Fibroblast of upper back skin (primary cell): Measurements from ENCODE around the gene KLHL7.
"Not testable (repeated sequence)": the region's sequence is repeated elsewhere in the genome, so short reads cannot be mapped to it uniquely, and the experiment has no call there.

Experiments used
- DNase-seq: peaks from one replicate; pipeline ENCODE4 v3.0.0-alpha.2; 2013

Gene KLHL7

DNA sequence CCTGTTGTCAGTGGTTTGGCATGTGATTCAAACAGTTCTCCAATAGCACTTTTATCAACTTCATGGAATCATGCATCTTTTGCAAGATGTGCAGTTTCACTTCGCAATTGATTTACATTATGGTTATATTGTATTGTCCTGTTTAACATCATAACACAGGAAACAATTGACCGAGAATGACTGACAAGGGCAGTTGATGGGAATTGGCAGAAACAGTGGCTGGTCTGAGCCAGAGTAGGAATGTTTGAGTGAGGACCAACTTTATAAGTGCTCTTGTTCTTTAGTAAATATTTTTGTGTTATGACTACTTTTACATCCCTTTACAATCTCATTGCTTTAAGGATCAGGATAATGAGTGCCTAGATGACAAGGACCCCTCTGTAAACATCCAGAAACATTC, 2.2 kb downstream of the KLHL7 start:
- no peak for DNase-seq

DNA sequence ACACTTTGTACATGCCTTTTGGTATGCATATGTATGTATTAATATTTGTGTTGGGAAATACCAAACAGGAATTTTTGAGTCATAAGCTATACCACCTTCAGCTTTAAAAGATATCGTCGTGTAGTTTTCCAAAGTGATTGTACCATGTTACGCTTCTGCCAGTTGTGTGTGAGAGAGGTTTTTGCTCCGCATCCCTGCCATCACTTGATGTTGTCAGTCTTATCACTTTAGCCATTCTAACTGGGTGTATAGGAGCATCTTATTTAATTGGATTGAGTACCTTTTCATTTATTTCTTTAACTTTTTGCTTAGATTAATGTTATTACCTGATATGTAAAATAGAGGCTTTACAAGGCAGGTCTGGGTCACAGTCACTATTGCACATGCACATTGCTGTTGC, 3.4 kb downstream of the KLHL7 start:
- no peak for DNase-seq

DNA sequence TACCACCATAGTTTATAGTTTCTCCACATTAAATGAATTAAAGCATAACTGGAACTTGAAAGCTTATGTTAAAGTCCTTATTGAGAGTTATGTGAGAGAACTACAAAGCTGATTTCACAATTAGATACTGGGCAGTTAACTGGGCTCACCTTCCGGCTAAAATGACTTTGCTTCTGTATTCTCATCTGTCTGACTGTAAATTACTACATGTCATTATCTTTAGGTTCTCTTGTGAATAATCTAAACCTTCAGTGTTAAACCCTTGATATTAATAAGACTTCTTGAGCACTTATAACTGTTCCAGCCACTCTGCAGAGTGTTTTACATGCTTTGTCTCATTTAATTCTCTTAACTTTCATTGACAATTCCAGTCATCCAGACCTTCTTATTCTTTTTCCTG, 3.9 kb downstream of the KLHL7 start:
- DNase-seq = no peak

DNA sequence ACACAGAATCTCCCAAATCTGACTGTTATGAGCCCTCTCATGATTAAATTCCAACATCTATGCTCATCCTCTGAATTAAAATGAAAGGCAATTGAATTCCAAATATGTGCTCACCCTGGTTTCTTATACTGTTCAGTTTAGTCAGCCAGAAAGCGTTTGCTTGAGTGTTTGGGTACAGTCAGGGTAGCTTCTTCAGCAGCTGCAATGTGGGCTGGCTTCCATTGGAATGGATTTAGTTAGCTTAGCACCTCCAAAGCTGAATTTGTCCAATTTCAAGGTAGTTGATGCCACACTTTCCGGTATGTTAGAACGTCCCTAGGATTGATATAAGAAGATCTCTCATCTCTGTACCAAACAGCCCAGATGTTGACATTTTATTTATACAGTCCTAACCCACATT, 9.3 kb downstream of the KLHL7 start:
- DNase-seq = peak; percentile 48

DNA sequence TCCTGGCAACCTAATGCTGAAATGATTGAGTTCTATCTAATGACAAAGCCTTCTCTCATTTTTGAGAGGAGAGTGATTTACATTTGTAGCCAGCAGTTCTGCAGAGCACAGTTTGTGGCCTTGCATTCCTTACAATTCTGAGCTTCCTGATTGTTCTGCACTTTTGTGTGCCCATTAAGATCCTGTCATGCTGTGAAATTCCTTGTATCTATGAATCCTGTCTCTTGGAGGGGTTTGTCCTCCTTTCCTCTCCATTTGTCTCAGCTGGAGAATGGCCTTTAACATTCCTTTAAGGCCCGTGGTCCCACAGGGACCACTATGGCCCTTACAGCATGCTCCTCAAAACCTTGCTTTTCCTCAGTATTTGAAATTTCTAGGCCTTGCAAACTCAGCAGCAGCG, 10.4 kb downstream of the KLHL7 start:
- peak; percentile 10 for DNase-seq

DNA sequence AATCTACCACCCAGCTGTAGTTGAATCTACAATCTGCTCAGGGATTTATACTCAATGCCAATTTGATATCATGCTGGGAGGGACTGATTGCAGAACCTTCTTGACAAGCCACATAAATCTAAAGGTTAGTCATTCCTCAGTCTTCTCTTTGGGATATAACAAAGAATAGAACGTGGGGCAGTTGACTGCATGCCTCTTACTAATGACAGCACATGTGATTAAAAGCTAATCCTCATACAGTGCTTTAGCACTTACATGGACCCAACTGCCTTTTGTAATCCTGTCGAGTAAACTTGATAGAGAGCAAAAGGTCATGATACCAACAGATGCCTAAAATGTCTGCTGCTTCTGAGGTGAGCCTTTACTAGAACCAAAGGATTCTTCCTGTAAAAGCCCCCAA, 12.3 kb downstream of the KLHL7 start:
- DNase-seq = peak; percentile 7

DNA sequence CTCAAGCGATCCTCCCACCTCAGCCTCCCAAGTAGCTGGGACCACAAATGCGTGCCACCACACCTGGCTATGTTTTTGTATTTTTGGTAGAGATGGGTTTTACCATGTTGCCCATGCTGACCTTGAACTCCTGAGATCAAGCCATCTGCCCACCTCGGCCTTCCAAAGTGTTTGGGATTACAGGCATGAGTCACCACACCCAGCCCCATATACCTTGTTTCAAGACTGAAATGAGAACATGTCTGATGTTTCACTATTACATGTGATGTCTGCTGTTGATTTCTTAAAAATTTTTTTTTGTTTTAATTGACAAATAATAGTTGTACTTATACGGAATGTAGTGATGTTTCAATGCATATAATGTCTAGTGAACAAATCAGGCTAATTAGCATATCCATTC, 14.5 kb downstream of the KLHL7 start:
- DNase-seq = no peak

DNA sequence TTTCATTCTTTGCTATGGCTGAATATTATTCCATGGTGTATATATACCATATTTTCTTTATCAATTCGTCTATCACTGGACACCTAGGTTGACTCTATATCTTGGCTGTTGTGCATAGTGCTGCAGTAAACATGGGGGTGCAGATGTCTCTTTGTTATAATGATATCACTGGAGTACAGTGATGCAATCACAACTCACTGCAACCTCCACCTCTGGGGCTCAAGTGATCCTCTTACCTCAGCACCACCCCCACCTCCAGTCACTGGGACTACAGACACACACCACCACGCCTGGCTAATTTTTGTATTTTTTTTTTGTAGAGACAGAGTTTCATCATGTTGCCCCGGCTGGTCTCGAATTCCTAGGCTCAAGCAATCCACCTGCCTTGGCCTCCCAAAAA, 15.6 kb downstream of the KLHL7 start:
- DNase-seq = no peak

DNA sequence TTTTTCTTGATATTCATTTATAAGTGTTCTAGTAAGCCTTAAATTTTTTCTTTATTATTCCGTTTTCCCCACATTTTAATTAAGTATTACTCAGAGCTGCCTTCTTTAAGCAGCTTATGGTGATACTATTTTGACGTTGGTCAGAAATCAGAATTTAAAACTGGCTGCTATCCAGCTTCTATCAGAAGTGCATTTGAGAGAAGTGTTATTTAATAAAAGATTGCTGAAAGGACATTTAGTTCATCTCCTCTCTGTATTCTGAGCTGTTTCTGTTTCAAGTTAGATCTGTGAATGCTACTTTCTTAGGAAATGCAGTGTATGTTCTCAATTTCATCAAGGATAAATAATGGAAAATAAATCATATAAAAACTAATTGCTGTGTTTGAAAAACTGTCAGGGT, 17.4 kb downstream of the KLHL7 start:
- DNase-seq = no peak

DNA sequence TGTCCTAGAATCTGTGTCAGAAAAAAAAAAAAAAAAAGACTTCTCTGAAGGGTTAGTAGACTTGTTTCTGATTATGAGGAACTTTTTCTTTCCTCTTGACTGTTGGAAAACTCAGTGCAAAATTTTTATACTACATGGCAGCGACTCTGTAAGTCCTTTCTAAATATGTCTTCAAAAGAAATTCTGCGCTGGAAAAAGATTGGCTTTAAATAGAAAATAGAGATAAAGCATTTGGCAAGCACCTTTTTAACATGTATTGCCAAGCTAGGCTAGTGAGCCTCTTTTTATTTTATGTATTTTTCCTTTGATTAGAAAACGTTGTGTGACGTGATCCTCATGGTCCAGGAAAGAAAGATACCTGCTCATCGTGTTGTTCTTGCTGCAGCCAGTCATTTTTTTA, 17.9 kb downstream of the KLHL7 start:
- DNase-seq = no peak

DNA sequence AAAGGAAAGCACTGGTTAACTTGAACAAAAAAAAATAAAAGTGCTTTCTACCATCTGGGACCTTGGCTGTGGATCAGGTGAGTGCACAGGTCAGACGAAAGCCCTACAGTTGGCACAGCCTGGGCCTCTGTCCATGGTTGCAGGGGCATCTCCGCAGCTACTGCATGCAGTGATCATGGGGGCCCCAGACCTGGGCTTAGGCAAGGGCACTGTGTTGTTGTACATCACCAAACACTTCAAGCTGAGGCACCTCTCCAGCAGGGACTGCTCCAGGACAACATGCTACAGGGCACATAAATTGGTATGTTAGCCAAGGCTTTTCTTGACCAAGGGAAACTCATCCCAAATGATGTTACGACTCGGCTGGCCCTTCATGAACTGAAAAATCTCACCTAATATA, 23.5 kb downstream of the KLHL7 start:
- no peak for DNase-seq

DNA sequence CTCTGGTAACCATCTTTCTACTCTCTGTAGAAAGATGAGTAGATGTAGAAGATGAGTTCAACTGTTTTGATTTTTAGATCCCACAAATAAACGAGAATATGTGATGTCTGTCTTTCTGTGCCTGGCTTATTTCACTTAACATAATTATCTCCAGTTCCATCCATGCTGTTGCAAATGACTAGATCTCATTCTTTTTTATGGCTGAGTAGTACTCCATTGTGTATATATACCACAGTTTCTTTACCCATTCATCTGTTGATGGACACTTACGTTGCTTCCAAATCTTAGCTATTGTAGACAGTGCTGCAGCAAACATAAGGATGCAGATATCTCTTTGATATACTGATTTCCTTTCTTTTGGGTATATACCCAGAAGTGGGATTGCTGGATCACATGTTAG, 26.2 kb downstream of the KLHL7 start:
- not testable (repeated sequence) for DNase-seq

DNA sequence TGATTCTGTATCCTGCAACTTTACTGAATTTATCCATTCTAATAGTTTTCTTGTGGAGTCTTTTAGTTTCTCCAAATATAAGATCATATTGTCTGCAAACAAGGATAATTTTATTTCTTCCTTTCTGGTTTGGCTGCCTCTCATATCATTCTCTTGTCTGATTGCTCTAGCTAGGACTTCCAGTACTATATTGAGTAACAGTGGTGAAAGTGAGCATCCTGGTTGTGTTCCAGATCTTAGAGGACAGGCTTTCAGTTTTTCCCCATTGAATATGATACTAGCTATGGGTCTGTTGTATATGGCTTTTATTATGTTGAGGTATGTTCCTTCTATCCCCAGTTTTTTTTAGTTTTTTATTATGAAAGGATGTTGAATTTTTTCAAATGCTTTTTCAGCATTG, 28.2 kb downstream of the KLHL7 start:
- DNase-seq = no peak

DNA sequence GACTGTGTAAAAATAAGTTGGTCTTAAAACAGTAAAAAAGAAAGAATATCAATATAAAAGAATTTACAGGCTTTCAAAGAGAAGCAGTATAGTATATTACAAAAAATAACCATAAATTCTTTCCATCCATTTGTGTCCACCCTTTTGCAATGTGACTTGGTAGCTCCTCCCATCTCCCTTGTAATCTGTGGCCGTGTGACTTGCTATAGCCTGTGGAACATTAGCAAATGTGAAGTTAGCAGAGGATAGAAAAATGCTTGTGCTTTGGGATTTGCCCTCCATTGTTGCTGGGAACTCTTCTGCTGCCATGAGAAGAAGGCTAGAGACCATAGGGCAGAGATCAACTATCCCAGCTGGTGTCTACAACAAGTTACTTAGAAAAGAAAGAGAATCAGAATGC, 30.2 kb downstream of the KLHL7 start:
- DNase-seq = no peak

DNA sequence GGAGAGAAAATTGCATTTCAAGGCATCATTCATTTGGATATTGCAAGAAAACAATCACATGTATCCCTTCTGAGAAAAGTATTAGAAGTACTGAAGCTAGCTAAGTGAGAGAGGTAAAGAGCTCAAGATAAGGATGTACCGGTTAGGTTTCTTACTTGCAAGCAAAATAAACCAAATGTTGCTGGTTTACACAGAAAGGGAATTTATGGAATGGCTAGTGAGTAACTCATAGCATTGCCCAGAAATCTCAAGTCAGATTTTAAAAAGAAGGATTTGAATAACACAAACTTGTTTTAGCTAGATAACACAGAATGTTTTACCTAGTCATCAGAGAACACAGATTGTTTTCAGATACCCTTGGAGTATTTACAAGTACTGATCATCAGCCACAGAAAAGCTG, 30.6 kb downstream of the KLHL7 start:
- no peak for DNase-seq

DNA sequence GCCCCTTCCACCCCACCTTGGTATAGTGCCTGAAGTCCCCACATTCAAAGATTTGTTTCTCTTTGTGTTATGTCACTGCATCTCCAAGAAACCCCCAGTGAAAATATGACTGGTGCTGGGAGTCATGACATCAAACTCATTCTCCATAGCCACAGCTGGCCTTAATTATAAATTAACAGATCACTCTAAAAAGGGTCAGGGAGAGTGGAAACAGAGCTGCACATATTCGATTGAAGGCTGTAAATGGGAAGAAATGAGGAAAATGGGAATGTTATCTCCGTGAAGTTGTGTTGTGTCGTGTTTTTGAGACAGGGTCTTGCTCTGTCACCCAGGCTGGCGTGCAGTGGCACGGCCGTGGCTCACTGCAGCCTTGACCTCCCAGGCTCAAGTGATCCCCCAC, 52.1 kb downstream of the KLHL7 start:
- no peak for DNase-seq

DNA sequence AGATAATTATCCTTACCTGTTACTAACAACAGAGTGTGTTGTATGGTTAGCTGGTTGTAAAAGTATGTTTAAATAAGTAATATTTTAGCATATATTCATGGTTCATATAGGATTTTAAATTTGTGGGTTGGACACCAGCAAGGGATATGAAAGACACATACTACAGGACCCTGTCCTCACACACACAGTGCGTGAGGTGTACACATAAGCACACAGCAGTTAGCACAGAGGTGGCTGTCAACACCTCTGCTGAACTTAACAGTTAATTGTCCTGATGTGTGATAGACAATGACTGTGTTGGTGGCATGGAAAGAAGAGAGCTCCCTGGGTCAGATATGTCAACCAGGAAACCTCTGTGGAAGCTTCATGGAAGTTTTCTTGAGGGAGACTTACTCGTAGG, 53.0 kb downstream of the KLHL7 start:
- DNase-seq = no peak

DNA sequence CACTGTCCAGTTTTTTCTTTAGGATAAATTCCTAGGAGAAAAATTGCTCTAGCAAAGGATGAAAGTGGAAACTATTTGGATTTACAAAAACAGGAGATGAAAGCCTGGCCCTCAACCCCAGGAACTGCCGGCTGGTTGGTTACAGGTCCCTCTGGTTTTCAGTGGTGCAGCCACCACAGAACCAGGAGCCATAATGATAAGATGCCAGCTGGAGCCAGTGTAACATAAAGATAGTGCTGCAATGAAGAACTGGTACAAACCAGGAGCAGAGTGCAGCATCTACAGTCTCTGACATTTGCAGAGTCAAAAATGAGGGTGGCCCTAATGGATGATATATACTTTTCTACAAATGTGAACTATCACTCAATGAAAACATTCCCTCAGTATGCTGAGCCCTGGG, 55.9 kb downstream of the KLHL7 start:
- no peak for DNase-seq

DNA sequence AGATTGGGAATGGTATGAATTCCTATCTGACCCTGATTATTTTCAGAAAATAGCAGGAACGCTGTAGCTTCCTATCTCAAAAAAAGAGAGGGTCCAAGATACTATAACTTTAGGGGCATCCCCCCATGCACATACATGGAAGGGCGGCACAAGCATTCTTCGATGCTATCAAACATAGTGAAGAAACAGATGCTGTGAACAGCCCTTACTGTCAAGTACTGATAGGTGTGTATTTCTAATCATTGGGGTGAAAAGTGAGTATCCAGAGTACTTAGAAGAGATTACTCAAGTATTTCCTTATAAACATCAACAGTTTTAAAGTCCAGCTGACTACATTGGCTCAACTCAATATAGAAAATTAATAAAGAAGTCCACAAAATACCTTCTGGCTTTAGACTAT, 59.3 kb downstream of the KLHL7 start:
- no peak for DNase-seq

DNA sequence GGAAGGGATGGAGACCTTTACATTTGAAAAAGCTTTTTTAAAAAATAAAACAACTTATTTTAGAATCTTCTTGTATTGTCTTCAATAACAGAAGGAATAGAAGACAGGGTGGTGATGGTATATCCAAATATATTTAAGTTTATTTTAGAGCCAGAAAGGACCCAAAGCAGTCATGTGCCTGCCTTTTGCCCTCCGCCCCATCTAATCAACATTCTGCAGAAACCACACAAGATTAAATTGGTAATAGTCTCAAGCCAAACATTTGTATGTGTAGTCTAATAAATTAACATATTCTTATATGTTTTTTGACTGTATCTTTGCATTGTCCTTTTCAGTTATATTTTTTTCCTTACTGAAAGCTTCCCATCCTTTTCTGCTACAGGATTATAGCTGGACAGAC, 59.7 kb downstream of the KLHL7 start:
- DNase-seq = no peak

DNA sequence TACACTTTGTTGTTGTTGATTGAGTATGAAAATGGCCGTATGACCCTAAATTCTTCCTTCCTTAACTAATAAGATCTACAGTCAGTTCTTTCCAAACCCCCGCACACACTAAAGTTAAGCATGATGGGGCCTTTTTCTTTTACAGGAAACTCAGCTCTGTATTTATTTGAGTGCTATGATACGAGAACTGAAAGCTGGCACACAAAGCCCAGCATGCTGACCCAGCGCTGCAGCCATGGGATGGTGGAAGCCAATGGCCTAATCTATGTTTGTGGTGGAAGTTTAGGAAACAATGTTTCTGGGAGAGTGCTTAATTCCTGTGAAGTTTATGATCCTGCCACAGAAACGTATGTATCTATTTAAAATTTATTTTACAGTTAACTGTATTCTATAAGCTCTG, 62.1 kb downstream of the KLHL7 start:
- no peak for DNase-seq

DNA sequence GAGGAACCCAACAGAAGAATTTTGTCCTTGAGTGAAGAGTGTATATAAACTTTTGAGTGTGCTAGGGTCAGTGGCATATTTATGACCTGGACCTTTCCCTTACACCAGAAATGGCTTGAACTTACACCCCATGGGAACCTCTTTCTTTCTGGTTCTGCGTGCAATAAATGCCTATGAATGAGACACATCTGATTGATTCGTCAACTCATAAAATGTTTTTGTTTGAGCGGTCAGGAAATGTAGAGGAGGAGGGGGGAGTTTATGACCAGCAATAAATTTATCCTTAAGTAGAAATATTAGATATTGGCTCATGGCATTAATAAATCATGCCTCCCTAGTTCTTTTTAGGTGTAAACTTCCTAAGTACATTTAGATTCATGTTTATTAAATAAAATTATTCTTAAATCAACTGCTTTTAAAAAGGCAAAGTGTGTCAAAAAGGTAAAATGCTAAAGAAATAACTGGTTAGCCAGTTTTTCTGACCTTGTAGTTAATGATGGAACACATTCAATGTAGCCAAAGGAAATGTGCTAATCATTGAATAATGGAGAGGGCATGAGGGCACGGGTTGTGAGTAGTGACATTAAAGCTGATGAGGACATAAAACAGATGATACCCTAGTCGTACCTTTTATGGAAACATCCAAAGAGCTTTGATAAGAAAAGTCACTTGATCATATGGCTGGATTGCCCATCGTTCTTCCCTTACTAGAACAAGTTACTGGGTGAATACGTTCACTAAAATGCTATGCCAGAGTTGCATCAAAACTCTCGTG, 62.7 kb downstream of the KLHL7 start:
- DNase-seq = no peak

DNA sequence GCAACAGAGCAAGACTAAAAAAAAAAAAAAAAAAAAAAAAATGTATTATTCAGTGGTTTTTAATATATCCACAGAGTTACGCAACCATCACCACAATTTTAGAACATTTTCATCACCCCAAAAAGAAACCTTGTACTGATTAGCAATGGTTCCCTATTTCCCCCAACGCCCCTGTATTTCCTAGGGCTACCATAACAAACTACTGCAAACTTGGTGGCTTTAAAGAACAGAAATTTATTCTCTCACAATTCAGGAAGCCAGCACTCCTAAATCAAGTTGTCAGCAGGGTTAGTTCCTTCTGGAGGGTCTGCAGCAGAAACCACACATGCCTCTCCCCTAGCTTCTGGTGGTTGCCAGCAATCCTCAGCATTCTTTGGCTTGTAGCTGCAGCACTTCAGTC, 70.4 kb downstream of the KLHL7 start:
- DNase-seq = peak; percentile 6

DNA sequence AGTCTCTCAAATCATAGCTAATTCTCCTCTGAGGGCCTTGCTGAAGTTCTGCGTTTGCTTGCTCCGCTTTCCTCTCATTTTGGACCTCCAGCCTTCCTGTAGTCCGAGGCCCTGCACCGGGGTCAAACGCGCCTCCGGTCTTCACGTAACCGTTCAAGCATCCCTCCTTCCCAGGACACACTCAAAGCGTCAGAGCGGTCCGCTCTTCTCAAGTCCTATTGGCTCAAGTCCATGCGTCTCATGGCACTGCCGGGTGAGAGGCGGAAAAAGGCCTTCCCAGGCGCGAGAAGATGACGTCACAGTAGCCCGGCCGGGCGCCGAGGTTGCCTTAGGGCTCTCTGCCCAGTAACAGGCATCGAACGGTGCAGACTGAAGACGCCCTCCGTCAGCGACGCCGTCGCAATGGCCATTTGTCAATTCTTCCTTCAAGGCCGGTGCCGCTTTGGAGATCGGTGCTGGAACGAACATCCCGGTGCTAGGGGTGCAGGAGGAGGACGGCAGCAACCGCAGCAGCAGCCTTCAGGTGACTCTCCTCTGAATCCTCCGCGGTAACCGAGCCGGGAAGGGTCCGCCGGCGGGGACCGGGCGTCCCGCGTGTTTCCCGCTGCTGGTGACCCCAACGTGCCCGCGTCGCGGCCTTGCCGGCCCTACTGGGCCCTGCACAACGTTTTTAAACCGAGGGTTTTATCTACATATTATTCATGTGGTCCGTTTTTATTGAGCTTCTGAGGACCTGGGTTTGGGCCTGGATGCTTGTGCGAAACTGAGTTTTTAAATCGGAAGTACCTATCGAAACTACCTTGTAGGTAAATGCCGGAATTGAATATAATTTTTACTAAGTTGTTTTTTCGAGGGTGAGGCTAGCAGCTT, 76.3 kb downstream of the KLHL7 start, which contains the start of gene NUP42:
NUP42 (plus strand) TSS at position 365 of the 870 bp plus-strand sequence; CDS start at position 403, 38 bp downstream.
- DNase-seq = peak; percentile 99
